D341Med (cell line): ENCODE data around the gene RIT2.

Source experiments
- DNase-seq: peaks from one replicate; pipeline ENCODE4 v3.0.0; 2012; ENCODE audit warnings: low spot score

The RIT2 gene

DNA sequence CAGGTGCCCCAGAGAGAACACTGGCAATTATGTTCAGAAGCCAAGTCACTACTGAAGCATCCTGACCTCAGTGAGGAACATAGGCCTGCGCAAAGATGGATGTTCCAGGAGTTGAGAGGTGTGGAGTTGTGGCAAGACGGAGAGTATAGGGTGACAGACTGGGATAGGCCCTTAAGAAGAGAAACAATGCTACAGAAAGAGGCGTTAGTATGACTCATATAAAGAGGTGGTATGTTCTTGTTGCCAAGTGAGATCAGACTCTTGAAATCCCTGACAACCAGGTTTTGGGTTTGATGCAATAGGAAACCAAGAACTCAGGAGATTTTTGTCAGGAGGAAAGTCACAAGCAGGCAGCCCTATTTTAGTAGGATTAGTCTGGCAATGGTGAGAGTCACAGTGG, 185.6 kb downstream of the RIT2 start:
- DNase-seq, result no peak

- DNase-seq, result no peak
These were observed 186.3 kb downstream of the RIT2 start for GRCh38 chr18:42929181-42929580.

GRCh38 chr18:42925036-42925435, 190.4 kb downstream of the RIT2 start:
- no peak for DNase-seq

- no peak for DNase-seq
These were observed 193.1 kb downstream of the RIT2 start for GRCh38 chr18:42922363-42922762.

GRCh38 chr18:42921226-42921737, 194.2 kb downstream of the RIT2 start:
- no peak for DNase-seq

DNA sequence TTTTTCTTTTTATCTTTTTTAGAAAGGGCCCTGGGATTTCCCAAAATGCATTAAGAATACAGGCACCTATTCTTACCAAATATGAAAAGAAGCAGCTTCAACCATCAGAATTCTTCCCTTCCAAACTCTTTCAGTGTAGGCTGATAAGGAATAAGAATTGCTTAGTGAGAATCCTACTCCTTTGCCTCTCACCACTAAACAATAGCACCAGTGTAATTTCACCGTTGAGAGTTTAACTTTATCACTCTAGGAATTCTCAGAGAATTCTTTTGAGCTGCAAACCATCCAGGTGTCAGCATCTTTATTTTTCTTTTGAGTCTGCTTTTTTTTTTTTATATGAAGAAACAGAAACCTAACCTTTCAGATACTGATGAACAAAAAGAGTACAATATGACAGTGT, 194.9 kb downstream of the RIT2 start:
- DNase-seq, result no peak

DNA sequence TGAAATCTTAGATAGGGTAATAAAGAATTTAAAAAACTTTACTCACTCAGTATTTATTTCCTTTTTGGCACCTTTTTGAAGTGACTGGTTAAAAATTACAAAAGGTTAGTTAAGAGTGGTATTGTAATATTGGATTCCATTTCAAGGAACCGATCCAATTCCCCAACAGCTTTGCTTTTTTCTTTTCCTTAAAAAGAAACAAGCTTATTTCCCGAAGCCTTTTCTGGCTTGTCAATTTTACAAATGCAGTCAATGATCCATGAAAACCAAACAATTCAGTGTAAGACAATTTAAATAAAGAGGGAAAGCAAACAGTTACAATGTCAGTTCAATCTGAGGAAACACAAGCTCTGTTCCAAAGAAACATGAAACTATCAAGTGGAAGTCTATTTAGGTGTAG, 200.2 kb downstream of the RIT2 start:
- no peak for DNase-seq

DNA sequence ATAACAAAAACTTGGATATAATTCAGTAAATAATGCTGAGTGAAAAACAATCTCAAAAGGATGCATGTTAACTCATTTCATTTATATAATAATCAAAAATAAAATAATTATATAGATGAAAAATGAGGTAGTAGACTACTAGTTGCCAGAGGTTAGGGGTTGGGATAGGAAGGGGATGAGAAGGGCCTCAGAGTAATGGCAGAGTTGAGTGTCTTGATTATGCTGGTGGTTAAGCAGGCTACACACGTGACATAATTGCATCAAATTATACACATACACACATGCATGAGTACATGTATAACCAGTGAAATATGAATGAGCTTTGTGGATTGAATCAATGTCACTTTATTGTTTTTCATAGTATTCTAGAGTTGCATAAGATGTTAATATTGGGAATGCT, 201.0 kb downstream of the RIT2 start:
- no peak for DNase-seq

GRCh38 chr18:42909095-42909494, 206.4 kb downstream of the RIT2 start:
- no peak for DNase-seq

GRCh38 chr18:42906761-42907160, 208.7 kb downstream of the RIT2 start:
- no peak for DNase-seq

GRCh38 chr18:42901161-42901560, 214.3 kb downstream of the RIT2 start:
- DNase-seq, result no peak

DNA sequence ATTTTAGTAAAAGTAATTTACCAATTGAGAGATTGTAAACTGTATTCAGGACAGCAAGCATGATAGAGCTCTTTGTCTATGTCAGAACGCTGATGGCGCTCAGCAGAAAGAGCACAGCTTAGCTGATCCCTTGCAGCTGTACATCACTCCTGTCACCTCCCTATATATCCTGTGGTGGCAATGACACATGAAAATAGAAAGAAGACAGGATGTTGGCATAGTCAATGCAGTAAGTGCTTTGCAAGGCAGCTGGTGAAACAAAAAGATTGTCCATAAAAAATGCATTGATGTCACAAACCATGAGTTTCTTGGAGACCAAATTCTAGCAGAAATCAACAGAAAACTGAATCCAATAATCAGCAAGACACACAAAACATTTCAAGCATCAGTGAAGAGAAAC, 221.5 kb downstream of the RIT2 start:
- DNase-seq, result no peak

DNA sequence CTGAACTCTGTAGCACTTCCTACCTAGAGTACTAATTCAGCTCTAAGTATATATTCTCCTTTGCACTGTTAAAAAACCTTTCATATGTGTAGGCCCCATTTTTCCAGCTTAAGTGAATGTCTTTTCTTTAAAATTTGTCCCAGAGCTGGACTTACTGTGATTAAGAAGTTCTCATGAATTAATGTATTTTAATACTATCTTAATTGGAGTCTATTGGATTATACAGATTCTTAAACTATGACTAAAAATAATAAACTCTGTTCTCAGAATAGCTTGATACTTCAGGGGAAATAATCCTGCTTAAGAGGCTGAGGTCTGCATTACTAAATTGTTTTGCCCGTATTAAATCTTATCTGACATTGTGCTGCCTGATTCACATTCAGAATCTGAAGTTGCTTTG, 223.3 kb downstream of the RIT2 start:
- peak; percentile 33 for DNase-seq

DNA sequence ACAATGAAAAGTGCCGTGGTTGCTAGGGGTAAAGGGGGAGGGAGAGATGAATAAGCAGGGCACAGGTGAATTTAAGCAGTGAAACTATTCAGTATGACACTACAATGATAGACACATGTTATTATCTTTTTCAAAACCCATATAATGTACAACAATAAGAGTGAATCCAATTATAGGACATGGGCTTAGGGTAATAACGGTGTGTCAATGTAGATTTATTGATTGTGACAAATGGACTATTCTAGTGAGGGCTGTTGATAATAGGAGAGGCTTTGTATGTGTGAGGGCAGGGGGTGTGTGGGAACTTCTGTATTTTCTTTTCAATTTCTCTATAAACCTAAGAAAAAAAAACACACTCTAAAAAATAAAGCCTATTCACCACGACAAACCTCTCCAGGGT, 223.8 kb downstream of the RIT2 start:
- no peak for DNase-seq

- DNase-seq, result no peak
These were observed 232.3 kb downstream of the RIT2 start for GRCh38 chr18:42883169-42883568.

- DNase-seq, result no peak
These were observed 233.4 kb downstream of the RIT2 start for GRCh38 chr18:42882122-42882521.

GRCh38 chr18:42872838-42873237, 242.6 kb downstream of the RIT2 start:
- no peak for DNase-seq

GRCh38 chr18:42864876-42865275, 250.6 kb downstream of the RIT2 start:
- DNase-seq, result no peak

- DNase-seq, result no peak
These were observed 254.2 kb downstream of the RIT2 start for GRCh38 chr18:42861271-42861670.

- DNase-seq, result no peak
These were observed 254.9 kb downstream of the RIT2 start for GRCh38 chr18:42860548-42860947.

GRCh38 chr18:42860011-42860410, 255.5 kb downstream of the RIT2 start:
- DNase-seq, result no peak

DNA sequence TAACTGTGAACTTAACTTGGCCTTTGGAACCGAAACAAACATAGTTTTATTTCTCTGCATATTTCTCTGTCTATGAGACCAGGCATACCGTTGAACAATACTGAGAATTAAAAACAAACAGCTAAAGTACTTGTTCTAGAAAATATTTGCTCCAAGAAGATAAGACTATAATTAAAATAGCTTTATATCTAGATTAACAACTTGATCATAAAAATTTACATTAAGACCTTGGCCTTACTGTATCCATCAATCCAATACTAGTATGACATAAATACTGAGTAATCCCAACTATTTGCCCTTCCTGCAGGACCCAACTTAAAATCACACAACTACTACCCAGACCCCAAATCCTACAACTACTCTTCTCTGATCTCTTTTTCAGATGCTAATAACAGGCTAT, 260.9 kb downstream of the RIT2 start:
- DNase-seq, result no peak

GRCh38 chr18:42850174-42851083, 265.1 kb downstream of the RIT2 start:
- DNase-seq, result no peak

GRCh38 chr18:42839408-42839807, 276.1 kb downstream of the RIT2 start:
- DNase-seq, result no peak
